ENCODE data around the gene GOLGA8M.
"Not testable (repeated sequence)": the region's sequence is repeated elsewhere in the genome, so short reads cannot be mapped to it uniquely, and the experiment has no call there.

DNA sequence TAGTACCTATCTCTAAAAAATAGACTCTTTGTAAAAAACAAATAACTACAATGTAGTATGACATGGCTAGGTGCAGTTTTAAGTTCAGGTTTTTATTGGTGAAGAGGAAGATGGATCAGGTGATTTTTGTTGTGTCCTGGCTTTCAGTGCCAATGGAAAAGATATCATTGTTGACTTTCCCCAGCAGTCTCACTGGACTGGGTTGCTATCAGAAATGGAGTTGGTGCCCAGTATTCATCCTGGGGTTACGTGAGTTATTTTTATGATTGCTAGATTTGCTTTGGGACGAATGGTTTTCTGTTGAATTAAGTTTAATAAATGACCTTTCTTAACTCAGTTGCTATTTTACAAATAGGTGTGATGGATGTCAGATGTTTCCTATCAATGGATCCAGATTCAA is 38.7 kb downstream of the GOLGA8M start:
- TF ChIP-seq, protein P1, sequence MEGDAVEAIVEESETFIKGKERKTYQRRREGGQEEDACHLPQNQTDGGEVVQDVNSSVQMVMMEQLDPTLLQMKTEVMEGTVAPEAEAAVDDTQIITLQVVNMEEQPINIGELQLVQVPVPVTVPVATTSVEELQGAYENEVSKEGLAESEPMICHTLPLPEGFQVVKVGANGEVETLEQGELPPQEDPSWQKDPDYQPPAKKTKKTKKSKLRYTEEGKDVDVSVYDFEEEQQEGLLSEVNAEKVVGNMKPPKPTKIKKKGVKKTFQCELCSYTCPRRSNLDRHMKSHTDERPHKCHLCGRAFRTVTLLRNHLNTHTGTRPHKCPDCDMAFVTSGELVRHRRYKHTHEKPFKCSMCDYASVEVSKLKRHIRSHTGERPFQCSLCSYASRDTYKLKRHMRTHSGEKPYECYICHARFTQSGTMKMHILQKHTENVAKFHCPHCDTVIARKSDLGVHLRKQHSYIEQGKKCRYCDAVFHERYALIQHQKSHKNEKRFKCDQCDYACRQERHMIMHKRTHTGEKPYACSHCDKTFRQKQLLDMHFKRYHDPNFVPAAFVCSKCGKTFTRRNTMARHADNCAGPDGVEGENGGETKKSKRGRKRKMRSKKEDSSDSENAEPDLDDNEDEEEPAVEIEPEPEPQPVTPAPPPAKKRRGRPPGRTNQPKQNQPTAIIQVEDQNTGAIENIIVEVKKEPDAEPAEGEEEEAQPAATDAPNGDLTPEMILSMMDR (IDR thresholded peaks at IDR 0.05): not testable (repeated sequence)
- not testable (repeated sequence) for TF ChIP-seq JUNB (IDR thresholded peaks at IDR 0.05); CHD2 (IDR thresholded peaks at IDR 0.05; ENCODE audit: low read length, partially characterized antibody); EP300 (IDR thresholded peaks at IDR 0.05); POLR2A (IDR thresholded peaks at IDR 0.05; ENCODE audit: low read length); NR3C1 (IDR thresholded peaks at IDR 0.05); HDAC2 (IDR thresholded peaks at IDR 0.05); MAFK (IDR thresholded peaks at IDR 0.05; ENCODE audit: partially characterized antibody); SREBF2 (IDR thresholded peaks at IDR 0.05)
- TF ChIP-seq, protein P2, sequence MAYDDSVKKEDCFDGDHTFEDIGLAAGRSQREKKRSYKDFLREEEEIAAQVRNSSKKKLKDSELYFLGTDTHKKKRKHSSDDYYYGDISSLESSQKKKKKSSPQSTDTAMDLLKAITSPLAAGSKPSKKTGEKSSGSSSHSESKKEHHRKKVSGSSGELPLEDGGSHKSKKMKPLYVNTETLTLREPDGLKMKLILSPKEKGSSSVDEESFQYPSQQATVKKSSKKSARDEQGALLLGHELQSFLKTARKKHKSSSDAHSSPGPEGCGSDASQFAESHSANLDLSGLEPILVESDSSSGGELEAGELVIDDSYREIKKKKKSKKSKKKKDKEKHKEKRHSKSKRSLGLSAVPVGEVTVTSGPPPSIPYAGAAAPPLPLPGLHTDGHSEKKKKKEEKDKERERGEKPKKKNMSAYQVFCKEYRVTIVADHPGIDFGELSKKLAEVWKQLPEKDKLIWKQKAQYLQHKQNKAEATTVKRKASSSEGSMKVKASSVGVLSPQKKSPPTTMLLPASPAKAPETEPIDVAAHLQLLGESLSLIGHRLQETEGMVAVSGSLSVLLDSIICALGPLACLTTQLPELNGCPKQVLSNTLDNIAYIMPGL (CRISPR knock-in tag; IDR thresholded peaks at IDR 0.05; ENCODE audit: borderline replicate concordance): not testable (repeated sequence)
- TF ChIP-seq, protein P3, sequence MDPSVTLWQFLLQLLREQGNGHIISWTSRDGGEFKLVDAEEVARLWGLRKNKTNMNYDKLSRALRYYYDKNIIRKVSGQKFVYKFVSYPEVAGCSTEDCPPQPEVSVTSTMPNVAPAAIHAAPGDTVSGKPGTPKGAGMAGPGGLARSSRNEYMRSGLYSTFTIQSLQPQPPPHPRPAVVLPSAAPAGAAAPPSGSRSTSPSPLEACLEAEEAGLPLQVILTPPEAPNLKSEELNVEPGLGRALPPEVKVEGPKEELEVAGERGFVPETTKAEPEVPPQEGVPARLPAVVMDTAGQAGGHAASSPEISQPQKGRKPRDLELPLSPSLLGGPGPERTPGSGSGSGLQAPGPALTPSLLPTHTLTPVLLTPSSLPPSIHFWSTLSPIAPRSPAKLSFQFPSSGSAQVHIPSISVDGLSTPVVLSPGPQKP (IDR thresholded peaks at IDR 0.05; ENCODE audit: low read depth, low read length): not testable (repeated sequence)
- TF ChIP-seq, protein P4, sequence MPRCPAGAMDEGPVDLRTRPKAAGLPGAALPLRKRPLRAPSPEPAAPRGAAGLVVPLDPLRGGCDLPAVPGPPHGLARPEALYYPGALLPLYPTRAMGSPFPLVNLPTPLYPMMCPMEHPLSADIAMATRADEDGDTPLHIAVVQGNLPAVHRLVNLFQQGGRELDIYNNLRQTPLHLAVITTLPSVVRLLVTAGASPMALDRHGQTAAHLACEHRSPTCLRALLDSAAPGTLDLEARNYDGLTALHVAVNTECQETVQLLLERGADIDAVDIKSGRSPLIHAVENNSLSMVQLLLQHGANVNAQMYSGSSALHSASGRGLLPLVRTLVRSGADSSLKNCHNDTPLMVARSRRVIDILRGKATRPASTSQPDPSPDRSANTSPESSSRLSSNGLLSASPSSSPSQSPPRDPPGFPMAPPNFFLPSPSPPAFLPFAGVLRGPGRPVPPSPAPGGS (IDR thresholded peaks at IDR 0.05): not testable (repeated sequence)
- TF ChIP-seq, protein P5, sequence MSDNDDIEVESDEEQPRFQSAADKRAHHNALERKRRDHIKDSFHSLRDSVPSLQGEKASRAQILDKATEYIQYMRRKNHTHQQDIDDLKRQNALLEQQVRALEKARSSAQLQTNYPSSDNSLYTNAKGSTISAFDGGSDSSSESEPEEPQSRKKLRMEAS (IDR thresholded peaks at IDR 0.05): not testable (repeated sequence)
- TF ChIP-seq, protein P6, sequence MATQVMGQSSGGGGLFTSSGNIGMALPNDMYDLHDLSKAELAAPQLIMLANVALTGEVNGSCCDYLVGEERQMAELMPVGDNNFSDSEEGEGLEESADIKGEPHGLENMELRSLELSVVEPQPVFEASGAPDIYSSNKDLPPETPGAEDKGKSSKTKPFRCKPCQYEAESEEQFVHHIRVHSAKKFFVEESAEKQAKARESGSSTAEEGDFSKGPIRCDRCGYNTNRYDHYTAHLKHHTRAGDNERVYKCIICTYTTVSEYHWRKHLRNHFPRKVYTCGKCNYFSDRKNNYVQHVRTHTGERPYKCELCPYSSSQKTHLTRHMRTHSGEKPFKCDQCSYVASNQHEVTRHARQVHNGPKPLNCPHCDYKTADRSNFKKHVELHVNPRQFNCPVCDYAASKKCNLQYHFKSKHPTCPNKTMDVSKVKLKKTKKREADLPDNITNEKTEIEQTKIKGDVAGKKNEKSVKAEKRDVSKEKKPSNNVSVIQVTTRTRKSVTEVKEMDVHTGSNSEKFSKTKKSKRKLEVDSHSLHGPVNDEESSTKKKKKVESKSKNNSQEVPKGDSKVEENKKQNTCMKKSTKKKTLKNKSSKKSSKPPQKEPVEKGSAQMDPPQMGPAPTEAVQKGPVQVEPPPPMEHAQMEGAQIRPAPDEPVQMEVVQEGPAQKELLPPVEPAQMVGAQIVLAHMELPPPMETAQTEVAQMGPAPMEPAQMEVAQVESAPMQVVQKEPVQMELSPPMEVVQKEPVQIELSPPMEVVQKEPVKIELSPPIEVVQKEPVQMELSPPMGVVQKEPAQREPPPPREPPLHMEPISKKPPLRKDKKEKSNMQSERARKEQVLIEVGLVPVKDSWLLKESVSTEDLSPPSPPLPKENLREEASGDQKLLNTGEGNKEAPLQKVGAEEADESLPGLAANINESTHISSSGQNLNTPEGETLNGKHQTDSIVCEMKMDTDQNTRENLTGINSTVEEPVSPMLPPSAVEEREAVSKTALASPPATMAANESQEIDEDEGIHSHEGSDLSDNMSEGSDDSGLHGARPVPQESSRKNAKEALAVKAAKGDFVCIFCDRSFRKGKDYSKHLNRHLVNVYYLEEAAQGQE (IDR thresholded peaks at IDR 0.05): not testable (repeated sequence)

All from A549 (cell line).